IPS-15b (cell line): ENCODE results near the gene SLCO2A1.

Source experiments
- H3K27me3 ChIP-seq: one replicate; pipeline ENCODE4 v1.6.1; 2013; ENCODE audit warnings: low read length; ENCODE audit not compliant: control insufficient read depth, insufficient read depth
- H3K36me3 ChIP-seq: one replicate; pipeline ENCODE4 v1.6.1; 2013; ENCODE audit warnings: low read length; ENCODE audit not compliant: control insufficient read depth, insufficient read depth
- H3K4me1 ChIP-seq: one replicate; pipeline ENCODE4 v1.6.1; 2013; ENCODE audit warnings: mild to moderate bottlenecking, low read length; ENCODE audit not compliant: control insufficient read depth, insufficient read depth
- H3K4me3 ChIP-seq: one replicate; pipeline ENCODE4 v1.5.1; 2013; ENCODE audit warnings: low read depth, low read length
- H3K9ac ChIP-seq: one replicate; pipeline ENCODE4 v1.6.1; 2013; ENCODE audit warnings: low read depth, mild to moderate bottlenecking, low read length
- H3K9me3 ChIP-seq: one replicate; pipeline ENCODE4 v1.6.1; 2013; ENCODE audit warnings: mild to moderate bottlenecking, low read length; ENCODE audit not compliant: control insufficient read depth, insufficient read depth

The SLCO2A1 gene

GRCh38 chr3:133892541-133893231 lies 137.0 kb downstream of the SLCO2A1 start:
- H3K36me3 ChIP-seq = no peaks in the 10 kb centered on the region
- H3K27me3 ChIP-seq = peaks cover 20% of the 10 kb centered on the region
- no peak overlapping the region for H3K4me3 ChIP-seq
- H3K9ac ChIP-seq = no peak overlapping the region
- peaks cover 11% of the 10 kb centered on the region for H3K4me1 ChIP-seq
- no peaks in the 10 kb centered on the region for H3K9me3 ChIP-seq

- H3K9ac ChIP-seq = no peak overlapping the region
- H3K36me3 ChIP-seq = no peaks in the 10 kb centered on the region
- no peaks in the 10 kb centered on the region for H3K9me3 ChIP-seq
- H3K4me3 ChIP-seq = no peak overlapping the region
- H3K4me1 ChIP-seq = peaks cover 11% of the 10 kb centered on the region
- H3K27me3 ChIP-seq = peaks cover 11% of the 10 kb centered on the region
These were observed 137.9 kb downstream of the SLCO2A1 start for GRCh38 chr3:133891662-133892378.

GRCh38 chr3:133890972-133891644 lies 138.6 kb downstream of the SLCO2A1 start:
- no peaks in the 10 kb centered on the region for H3K9me3 ChIP-seq
- peaks cover 8% of the 10 kb centered on the region for H3K4me1 ChIP-seq
- no peak overlapping the region for H3K9ac ChIP-seq
- H3K36me3 ChIP-seq = no peaks in the 10 kb centered on the region
- no peak overlapping the region for H3K4me3 ChIP-seq
- peaks cover 4% of the 10 kb centered on the region for H3K27me3 ChIP-seq

- Histone ChIP-seq H3K4me3 (no peak overlapping the region), H3K27me3 (no peaks in the 10 kb centered on the region), H3K9me3 (no peaks in the 10 kb centered on the region), H3K36me3 (no peaks in the 10 kb centered on the region), H3K9ac (no peak overlapping the region), H3K4me1 (peaks cover 8% of the 10 kb centered on the region)
These were observed 139.7 kb downstream of the SLCO2A1 start for GRCh38 chr3:133890037-133890436.

GRCh38 chr3:133888726-133889340 lies 140.9 kb downstream of the SLCO2A1 start:
- no peaks in the 10 kb centered on the region for H3K9me3 ChIP-seq
- H3K4me3 ChIP-seq = no peak overlapping the region
- H3K36me3 ChIP-seq = no peaks in the 10 kb centered on the region
- H3K9ac ChIP-seq = no peak overlapping the region
- H3K27me3 ChIP-seq = no peaks in the 10 kb centered on the region
- H3K4me1 ChIP-seq = peaks cover 4% of the 10 kb centered on the region

GRCh38 chr3:133887803-133888703 lies 141.7 kb downstream of the SLCO2A1 start:
- H3K4me1 ChIP-seq = peaks cover 3% of the 10 kb centered on the region
- no peak overlapping the region for H3K9ac ChIP-seq
- H3K36me3 ChIP-seq = no peaks in the 10 kb centered on the region
- no peaks in the 10 kb centered on the region for H3K27me3 ChIP-seq
- no peak overlapping the region for H3K4me3 ChIP-seq
- H3K9me3 ChIP-seq = no peaks in the 10 kb centered on the region

- H3K4me3 ChIP-seq = no peak overlapping the region
- H3K9ac ChIP-seq = no peak overlapping the region
- H3K9me3 ChIP-seq = no peaks in the 10 kb centered on the region
- H3K27me3 ChIP-seq = no peaks in the 10 kb centered on the region
- peaks cover 3% of the 10 kb centered on the region for H3K4me1 ChIP-seq
- H3K36me3 ChIP-seq = no peaks in the 10 kb centered on the region
These were observed 142.5 kb downstream of the SLCO2A1 start for GRCh38 chr3:133887074-133887802.

GRCh38 chr3:133886031-133886722 lies 143.5 kb downstream of the SLCO2A1 start:
- Histone ChIP-seq H3K36me3 (peaks cover 3% of the 10 kb centered on the region), H3K27me3 (no peaks in the 10 kb centered on the region), H3K9ac (no peak overlapping the region), H3K9me3 (no peaks in the 10 kb centered on the region), H3K4me1 (peaks cover 3% of the 10 kb centered on the region), H3K4me3 (no peak overlapping the region)

GRCh38 chr3:133884887-133885711 lies 144.6 kb downstream of the SLCO2A1 start:
- no peak overlapping the region for H3K4me3 ChIP-seq
- peaks cover 3% of the 10 kb centered on the region for H3K4me1 ChIP-seq
- no peaks in the 10 kb centered on the region for H3K9me3 ChIP-seq
- no peaks in the 10 kb centered on the region for H3K27me3 ChIP-seq
- peaks cover 3% of the 10 kb centered on the region for H3K36me3 ChIP-seq
- no peak overlapping the region for H3K9ac ChIP-seq
